Neural cell (in vitro differentiated cells): ENCODE measurements around the gene COMTD1. TPM values are rescaled to one million over a fixed set of nuclear protein-coding genes. Genes with fewer than 3 reads are reported as not detected.
"Not testable (repeated sequence)": the region's sequence is repeated elsewhere in the genome, so short reads cannot be mapped to it uniquely, and the experiment has no call there.

Source experiments
- H2AFZ ChIP-seq: fragments of 200-600, 300-800 bp; sonication (generic), shearing (Covaris generic); 2 replicates; pipeline ENCODE4 v1.6.0; 2014; ENCODE audit warnings: low read depth, mild to moderate bottlenecking, antibody characterized with exemption, low read length, moderate library complexity
- H3F3A ChIP-seq: fragments of 200-600 bp; shearing (Covaris generic); 2 replicates; pipeline ENCODE4 v1.6.1; 2016; ENCODE audit warnings: mild to moderate bottlenecking, moderate library complexity, mixed read lengths, antibody characterized with exemption, low read length; ENCODE audit not compliant: insufficient read depth, poor library complexity, severe bottlenecking
- H3K27ac ChIP-seq: fragments of 200-600, 300-800 bp; sonication (generic), shearing (Covaris generic); 2 replicates; pipeline ENCODE4 v1.5.1; 2014; ENCODE audit warnings: mild to moderate bottlenecking, low read length, moderate library complexity
- H3K27me3 ChIP-seq: fragments of 300-800, 200-600 bp; sonication (generic), shearing (Covaris generic); 2 replicates; pipeline ENCODE4 v1.6.0; 2014; ENCODE audit warnings: mild to moderate bottlenecking, low read depth, low read length, moderate library complexity; ENCODE audit not compliant: insufficient read depth
- H3K36me3 ChIP-seq: fragments of 300-800, 200-600 bp; sonication (generic), shearing (Covaris generic); 2 replicates; pipeline ENCODE4 v1.5.1; 2014; ENCODE audit warnings: mild to moderate bottlenecking, antibody characterized with exemption, low read length, moderate library complexity; ENCODE audit not compliant: insufficient read depth
- H3K4me2 ChIP-seq: fragments of 300-800, 200-600 bp; sonication (generic), shearing (Covaris generic); 2 replicates; pipeline ENCODE4 v1.6.0; 2014; ENCODE audit warnings: mild to moderate bottlenecking, low read length
- H3K4me3 ChIP-seq: fragments of 300-800, 200-600 bp; sonication (generic), shearing (Covaris generic); 2 replicates; pipeline ENCODE4 v1.5.1; 2014; ENCODE audit warnings: mild to moderate bottlenecking, low read length, moderate library complexity
- H3K79me2 ChIP-seq: fragments of 200-600 bp; shearing (Covaris generic); replicated peaks from 2 replicates; pipeline ENCODE4 v1.6.0; 2014; ENCODE audit warnings: mild to moderate bottlenecking, low read length, moderate library complexity; ENCODE audit not compliant: insufficient read depth
- H3K9ac ChIP-seq: fragments of 300-800, 200-600 bp; sonication (generic), shearing (Covaris generic); 2 replicates; pipeline ENCODE4 v1.6.1; 2016; ENCODE audit warnings: mild to moderate bottlenecking, low read length, mixed read lengths
- H3K9me2 ChIP-seq: fragments of 200-600 bp; shearing (Covaris generic); 2 replicates; pipeline ENCODE4 v1.6.1; 2016; ENCODE audit warnings: mild to moderate bottlenecking, low read length, mixed read lengths; ENCODE audit not compliant: insufficient read depth
- H3K9me3 ChIP-seq: fragments of 200-600, 300-800 bp; sonication (generic), shearing (Covaris generic); 2 replicates; pipeline ENCODE4 v1.6.1; 2016; ENCODE audit warnings: mild to moderate bottlenecking, mixed run types, low read length, moderate library complexity, mixed read lengths
- H4K20me1 ChIP-seq: fragments of 200-600 bp; shearing (Covaris generic); 2 replicates; pipeline ENCODE4 v1.6.1; 2016; ENCODE audit warnings: mild to moderate bottlenecking, mixed run types; ENCODE audit not compliant: insufficient read depth
- CTCF ChIP-seq: fragments of 450-650 bp; IDR thresholded peaks from 2 replicates; pipeline ENCODE4 v1.5.1; 2014; ENCODE audit warnings: antibody characterized with exemption, mild to moderate bottlenecking, moderate library complexity; ENCODE audit not compliant: poor library complexity, severe bottlenecking
- EP300 ChIP-seq: fragments of 450-650 bp; conservative IDR thresholded peaks from 2 replicates; pipeline ENCODE4 v1.6.1; 2014; ENCODE audit warnings: antibody characterized with exemption, mild to moderate bottlenecking, moderate library complexity; ENCODE audit not compliant: poor library complexity, severe bottlenecking
- EZH2 ChIP-seq: fragments of 200-600, 300-800 bp; shearing (Covaris generic), sonication (generic); IDR thresholded peaks from 2 replicates; pipeline ENCODE4 v1.6.1; 2014; ENCODE audit warnings: antibody characterized with exemption, low read length, borderline replicate concordance, mild to moderate bottlenecking; ENCODE audit not compliant: insufficient read depth, poor library complexity, severe bottlenecking
- MXI1 ChIP-seq: fragments of 450-650 bp; conservative IDR thresholded peaks from 2 replicates; pipeline ENCODE4 v1.6.1; 2014; ENCODE audit warnings: antibody characterized with exemption, mild to moderate bottlenecking; ENCODE audit not compliant: poor library complexity, severe bottlenecking
- POLR2AphosphoS5 ChIP-seq: IDR thresholded peaks from 2 replicates; pipeline ENCODE4 v1.6.1; 2012
- RAD21 ChIP-seq: fragments of 450-650 bp; conservative IDR thresholded peaks from 2 replicates; pipeline ENCODE4 v1.6.1; 2014; ENCODE audit warnings: antibody characterized with exemption, mild to moderate bottlenecking, moderate library complexity
- REST ChIP-seq: IDR thresholded peaks from 2 replicates; pipeline ENCODE4 v1.6.1; 2012; ENCODE audit warnings: borderline replicate concordance
- SMC3 ChIP-seq: fragments of 450-650 bp; conservative IDR thresholded peaks from 2 replicates; pipeline ENCODE4 v1.6.1; 2014; ENCODE audit warnings: antibody characterized with exemption, mild to moderate bottlenecking, moderate library complexity; ENCODE audit not compliant: poor library complexity
- TAF1 ChIP-seq: IDR thresholded peaks from 2 replicates; pipeline ENCODE4 v1.6.1; 2012; ENCODE audit warnings: low read depth
- polyA plus RNA-seq: library from polyadenylated mRNA; depleted of rRNA; stranded (reverse); fragments of >200 nt; gene quantifications from 2 replicates; pipeline ENCODE4 v1.2.3, GENCODE V29; 2014

The COMTD1 gene
- polyA plus RNA-seq, 1 donor from 2014 or later, result 51.4 TPM

- Histone ChIP-seq H3K9me3 (no peaks in the 10 kb centered on the region), H3K9ac (no peak overlapping the region), H2AFZ (no peak overlapping the region), H3K4me3 (no peak overlapping the region), H3K4me2 (no peak overlapping the region), H3K9me2 (no peaks in the 10 kb centered on the region), H3K27ac (no peak overlapping the region), H4K20me1 (no peaks in the 10 kb centered on the region), H3K27me3 (no peaks in the 10 kb centered on the region), H3F3A (no peaks in the 10 kb centered on the region), H3K36me3 (no peaks in the 10 kb centered on the region), H3K79me2 (no peaks in the 10 kb centered on the region)
- no peak for TF ChIP-seq CTCF
Measured at GRCh38 chr10:75191821-75192568, 43.8 kb downstream of the COMTD1 start.

GRCh38 chr10:75189266-75190096 is 46.3 kb downstream of the COMTD1 start:
- H3K27ac ChIP-seq, result no peak overlapping the region
- no peak overlapping the region for H3K9ac ChIP-seq
- no peaks in the 10 kb centered on the region for H3K9me3 ChIP-seq
- H2AFZ ChIP-seq, result no peak overlapping the region
- H3K4me3 ChIP-seq, result no peak overlapping the region
- no peaks in the 10 kb centered on the region for H3K79me2 ChIP-seq
- no peaks in the 10 kb centered on the region for H4K20me1 ChIP-seq
- no peak overlapping the region for H3K4me2 ChIP-seq
- TF ChIP-seq CTCF (no peak), RAD21 (no peak), EZH2 (no peak), TAF1 (no peak), POLR2AphosphoS5 (no peak), SMC3 (no peak), REST (no peak), MXI1 (no peak), EP300 (no peak)
- H3F3A ChIP-seq, result no peaks in the 10 kb centered on the region
- H3K27me3 ChIP-seq, result no peaks in the 10 kb centered on the region
- no peaks in the 10 kb centered on the region for H3K36me3 ChIP-seq
- H3K9me2 ChIP-seq, result no peaks in the 10 kb centered on the region

- not testable (repeated sequence) for H3K27me3 ChIP-seq, H3K79me2 ChIP-seq, H3F3A ChIP-seq, H3K4me2 ChIP-seq, H2AFZ ChIP-seq, H3K27ac ChIP-seq, H3K36me3 ChIP-seq, H4K20me1 ChIP-seq, H3K9ac ChIP-seq, H3K9me2 ChIP-seq, H3K4me3 ChIP-seq, H3K9me3 ChIP-seq
Measured at GRCh38 chr10:75188522-75188921, 47.2 kb downstream of the COMTD1 start.
